OCI-LY1 (cell line): ENCODE measurements around the gene ABLIM3.

Source experiments
- H2AFZ ChIP-seq: fragments of 200-600 bp; sonication (generic), shearing (Covaris generic); 2 replicates; pipeline ENCODE4 v1.6.0; 2014; ENCODE audit warnings: antibody characterized with exemption, mild to moderate bottlenecking, low read length
- H3F3A ChIP-seq: fragments of 200-600 bp; sonication (generic), shearing (Covaris generic); 2 replicates; pipeline ENCODE4 v1.6.0; 2014; ENCODE audit warnings: mild to moderate bottlenecking, antibody characterized with exemption, low read length, moderate library complexity; ENCODE audit not compliant: insufficient read depth
- H3K27ac ChIP-seq: fragments of 200-600 bp; sonication (generic); 2 replicates; pipeline ENCODE4 v1.5.1; 2014; ENCODE audit warnings: low read length, mixed run types, mild to moderate bottlenecking, low read depth; ENCODE audit not compliant: poor library complexity, severe bottlenecking
- H3K27me3 ChIP-seq: fragments of 200-600 bp; sonication (generic); 2 replicates; pipeline ENCODE4 v1.6.0; 2014; ENCODE audit warnings: antibody characterized with exemption, mild to moderate bottlenecking, low read length, moderate library complexity; ENCODE audit not compliant: insufficient read depth
- H3K36me3 ChIP-seq: fragments of 200-600 bp; sonication (generic); 2 replicates; pipeline ENCODE4 v1.6.1; 2014; ENCODE audit warnings: mild to moderate bottlenecking, antibody characterized with exemption, low read length, moderate library complexity, mixed read lengths; ENCODE audit not compliant: insufficient read depth
- H3K4me1 ChIP-seq: fragments of 200-600 bp; sonication (generic); 2 replicates; pipeline ENCODE4 v1.5.1; 2014; ENCODE audit warnings: mild to moderate bottlenecking, low read length, moderate library complexity; ENCODE audit not compliant: insufficient read depth, severe bottlenecking
- H3K4me2 ChIP-seq: fragments of 200-600 bp; sonication (generic), shearing (Covaris generic); 2 replicates; pipeline ENCODE4 v1.6.1; 2014; ENCODE audit warnings: low read length
- H3K4me3 ChIP-seq: fragments of 200-600 bp; sonication (generic); 2 replicates; pipeline ENCODE4 v1.5.1; 2014; ENCODE audit warnings: low read length, low read depth, mild to moderate bottlenecking, mixed read lengths; ENCODE audit not compliant: poor library complexity, severe bottlenecking
- H3K79me2 ChIP-seq: fragments of 200-600 bp; shearing (Covaris generic); 2 replicates; pipeline ENCODE4 v1.6.1; 2016; ENCODE audit warnings: mixed run types, low read length, mixed read lengths; ENCODE audit not compliant: insufficient read depth
- H3K9ac ChIP-seq: fragments of 200-600 bp; sonication (generic), shearing (Covaris generic); 2 replicates; pipeline ENCODE4 v1.6.1; 2014; ENCODE audit warnings: mild to moderate bottlenecking, low read length, mixed read lengths
- H3K9me2 ChIP-seq: fragments of 200-600 bp; sonication (generic), shearing (Covaris generic); 2 replicates; pipeline ENCODE4 v1.6.1; 2014; ENCODE audit warnings: low read depth, mild to moderate bottlenecking, low read length, mixed read lengths
- H3K9me3 ChIP-seq: fragments of 200-600 bp; shearing (Covaris generic); 2 replicates; pipeline ENCODE4 v1.6.1; 2014; ENCODE audit warnings: low read length, mixed read lengths
- H4K20me1 ChIP-seq: fragments of 200-600 bp; sonication (generic), shearing (Covaris generic); 2 replicates; pipeline ENCODE4 v1.6.0; 2016; ENCODE audit warnings: mild to moderate bottlenecking, low read length; ENCODE audit not compliant: insufficient read depth
- CTCF ChIP-seq: fragments of 200-600 bp; sonication (generic), shearing (Covaris generic); IDR thresholded peaks from 2 replicates; pipeline ENCODE4 v1.5.1; 2017; ENCODE audit warnings: mild to moderate bottlenecking, antibody characterized with exemption, low read length, moderate library complexity, mixed read lengths
- EZH2 ChIP-seq: fragments of 200-600 bp; sonication (generic), shearing (Covaris generic); IDR thresholded peaks from 2 replicates; pipeline ENCODE4 v1.8.0; 2017; ENCODE audit warnings: borderline replicate concordance, mixed run types, mild to moderate bottlenecking, antibody characterized with exemption, low read length, moderate library complexity, mixed read lengths

ABLIM3 gene

GRCh38 chr5:149301049-149301743, 159.9 kb downstream of the ABLIM3 start:
- no peak for TF ChIP-seq EZH2
- no peak for TF ChIP-seq CTCF
- H3F3A ChIP-seq, result no peaks in the 10 kb centered on the region
- no peak overlapping the region for H3K9ac ChIP-seq
- no peaks in the 10 kb centered on the region for H3K79me2 ChIP-seq
- no peaks in the 10 kb centered on the region; the same call in 1 of the 2 replicates for H3K27me3 ChIP-seq
- no peaks in the 10 kb centered on the region for H4K20me1 ChIP-seq
- H3K4me2 ChIP-seq, result no peak overlapping the region
- H3K9me3 ChIP-seq, result no peaks in the 10 kb centered on the region
- H3K27ac ChIP-seq, result no peak overlapping the region
- H3K9me2 ChIP-seq, result no peaks in the 10 kb centered on the region
- H3K36me3 ChIP-seq, result no peaks in the 10 kb centered on the region
- H3K4me1 ChIP-seq, result no peaks in the 10 kb centered on the region
- no peak overlapping the region for H3K4me3 ChIP-seq
- H2AFZ ChIP-seq, result no peak overlapping the region

- Histone ChIP-seq H3K27ac (no peak overlapping the region), H2AFZ (no peak overlapping the region), H3K4me3 (no peak overlapping the region), H4K20me1 (no peaks in the 10 kb centered on the region), H3K9me2 (no peaks in the 10 kb centered on the region), H3K79me2 (no peaks in the 10 kb centered on the region), H3K9me3 (no peaks in the 10 kb centered on the region), H3K27me3 (no peaks in the 10 kb centered on the region; the same call in 1 of the 2 replicates), H3F3A (no peaks in the 10 kb centered on the region), H3K4me1 (no peaks in the 10 kb centered on the region), H3K4me2 (no peak overlapping the region), H3K9ac (no peak overlapping the region), H3K36me3 (no peaks in the 10 kb centered on the region)
- no peak for TF ChIP-seq CTCF
- no peak for TF ChIP-seq EZH2
These were observed 160.6 kb downstream of the ABLIM3 start for GRCh38 chr5:149301744-149302380.

GRCh38 chr5:149302641-149303040, 161.3 kb downstream of the ABLIM3 start:
- H3K79me2 ChIP-seq, result no peaks in the 10 kb centered on the region
- H3K9ac ChIP-seq, result no peak overlapping the region
- no peaks in the 10 kb centered on the region for H4K20me1 ChIP-seq
- no peaks in the 10 kb centered on the region for H3K4me1 ChIP-seq
- H3K27me3 ChIP-seq, result no peaks in the 10 kb centered on the region; the same call in 1 of the 2 replicates
- no peaks in the 10 kb centered on the region for H3K36me3 ChIP-seq
- no peaks in the 10 kb centered on the region for H3K9me3 ChIP-seq
- no peak overlapping the region for H3K4me3 ChIP-seq
- H2AFZ ChIP-seq, result no peak overlapping the region
- H3F3A ChIP-seq, result no peaks in the 10 kb centered on the region
- H3K27ac ChIP-seq, result no peak overlapping the region
- TF ChIP-seq EZH2, result no peak
- TF ChIP-seq CTCF, result no peak
- H3K9me2 ChIP-seq, result no peaks in the 10 kb centered on the region
- H3K4me2 ChIP-seq, result no peak overlapping the region
